ENCODE measurements around the gene KAT14.
"Not testable (repeated sequence)": the region's sequence is repeated elsewhere in the genome, so short reads cannot be mapped to it uniquely, and the experiment has no call there.

KAT14 gene

DNA sequence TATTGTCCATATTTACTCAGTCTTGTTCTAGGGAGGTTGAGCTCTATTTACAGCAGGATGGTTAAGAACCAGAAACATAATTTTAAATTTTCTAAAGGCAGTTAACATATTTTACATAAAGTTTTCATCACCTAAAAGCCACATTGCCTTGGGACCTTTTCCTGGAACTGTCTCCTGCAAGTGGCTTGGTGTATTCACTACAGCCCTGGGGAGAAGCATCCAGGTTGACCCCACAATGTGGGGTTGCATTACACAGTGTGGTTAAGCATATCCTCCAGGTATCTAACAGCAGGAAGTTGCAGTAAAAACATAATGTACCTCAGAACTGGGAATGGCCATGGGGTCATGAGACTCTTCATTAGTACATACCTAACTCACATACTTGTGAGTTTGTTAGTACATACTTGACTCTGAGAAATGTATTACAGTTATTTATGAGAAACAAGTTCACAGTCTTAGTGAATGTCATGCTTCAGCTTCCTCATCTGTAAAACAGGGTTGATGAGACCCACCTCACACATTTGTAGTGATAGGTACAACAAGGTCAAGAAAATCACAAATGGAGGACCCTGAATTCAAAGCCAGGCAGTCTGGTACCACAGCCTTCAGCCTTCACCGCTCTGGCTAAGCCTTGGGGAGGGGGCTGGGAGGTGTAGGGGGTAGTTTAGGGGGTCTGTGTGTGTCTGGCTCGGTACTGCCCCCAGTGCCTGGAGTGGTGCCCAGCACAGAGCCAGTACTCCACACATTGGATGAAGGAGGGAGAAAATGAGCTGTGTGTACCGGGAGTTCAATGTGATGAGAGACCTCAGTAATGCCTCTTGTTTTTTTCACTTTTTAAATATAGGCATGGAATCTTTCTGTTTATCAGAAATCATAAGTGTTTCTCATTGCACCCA lies 52.9 kb downstream of the KAT14 start:
- TF ChIP-seq, protein P1, sequence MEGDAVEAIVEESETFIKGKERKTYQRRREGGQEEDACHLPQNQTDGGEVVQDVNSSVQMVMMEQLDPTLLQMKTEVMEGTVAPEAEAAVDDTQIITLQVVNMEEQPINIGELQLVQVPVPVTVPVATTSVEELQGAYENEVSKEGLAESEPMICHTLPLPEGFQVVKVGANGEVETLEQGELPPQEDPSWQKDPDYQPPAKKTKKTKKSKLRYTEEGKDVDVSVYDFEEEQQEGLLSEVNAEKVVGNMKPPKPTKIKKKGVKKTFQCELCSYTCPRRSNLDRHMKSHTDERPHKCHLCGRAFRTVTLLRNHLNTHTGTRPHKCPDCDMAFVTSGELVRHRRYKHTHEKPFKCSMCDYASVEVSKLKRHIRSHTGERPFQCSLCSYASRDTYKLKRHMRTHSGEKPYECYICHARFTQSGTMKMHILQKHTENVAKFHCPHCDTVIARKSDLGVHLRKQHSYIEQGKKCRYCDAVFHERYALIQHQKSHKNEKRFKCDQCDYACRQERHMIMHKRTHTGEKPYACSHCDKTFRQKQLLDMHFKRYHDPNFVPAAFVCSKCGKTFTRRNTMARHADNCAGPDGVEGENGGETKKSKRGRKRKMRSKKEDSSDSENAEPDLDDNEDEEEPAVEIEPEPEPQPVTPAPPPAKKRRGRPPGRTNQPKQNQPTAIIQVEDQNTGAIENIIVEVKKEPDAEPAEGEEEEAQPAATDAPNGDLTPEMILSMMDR (IDR thresholded peaks at IDR 0.05; ENCODE audit: low read depth, low read length), result no peak
- in situ Hi-C loops (cut with HindIII; ENCODE audit: low sequenced_read_pairs), result no loop called here

DNA sequence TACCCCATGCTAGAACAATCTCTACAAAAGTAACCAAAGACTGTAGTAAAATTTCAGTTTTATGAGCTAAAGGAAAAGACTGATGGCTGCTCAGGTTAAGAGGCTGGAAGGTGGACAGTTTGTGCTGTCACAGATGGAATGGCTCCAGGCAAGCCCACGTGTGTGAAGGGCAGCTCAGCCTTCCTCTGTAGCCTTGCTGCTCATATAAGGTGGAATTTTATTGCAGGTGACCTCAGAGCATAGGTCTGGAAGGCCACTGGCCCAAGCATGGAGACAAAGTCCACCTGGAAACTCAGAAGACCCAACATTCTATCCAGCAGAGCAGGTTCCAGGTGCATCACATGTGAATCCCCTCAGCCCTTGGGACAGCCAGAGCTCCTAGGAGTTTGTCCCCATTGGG lies 53.6 kb downstream of the KAT14 start:
- no peak for DNase-seq (ENCODE audit: low read depth, low spot score)
- in situ Hi-C loops (cut with HindIII; ENCODE audit: low sequenced_read_pairs), result no loop called here
- TF ChIP-seq, protein P1 (IDR thresholded peaks at IDR 0.05; ENCODE audit: low read depth, low read length), result no peak
- no peak overlapping the region for H3K4me3 ChIP-seq (ENCODE audit: low read depth, low read length)

More for the DNA sequence above, 52.9 kb downstream of the KAT14 start:
- no peak overlapping the region for H3K4me3 ChIP-seq (ENCODE audit: low read depth, low read length)
- DNase-seq (ENCODE audit: low read depth, low spot score), result no peak

DNA sequence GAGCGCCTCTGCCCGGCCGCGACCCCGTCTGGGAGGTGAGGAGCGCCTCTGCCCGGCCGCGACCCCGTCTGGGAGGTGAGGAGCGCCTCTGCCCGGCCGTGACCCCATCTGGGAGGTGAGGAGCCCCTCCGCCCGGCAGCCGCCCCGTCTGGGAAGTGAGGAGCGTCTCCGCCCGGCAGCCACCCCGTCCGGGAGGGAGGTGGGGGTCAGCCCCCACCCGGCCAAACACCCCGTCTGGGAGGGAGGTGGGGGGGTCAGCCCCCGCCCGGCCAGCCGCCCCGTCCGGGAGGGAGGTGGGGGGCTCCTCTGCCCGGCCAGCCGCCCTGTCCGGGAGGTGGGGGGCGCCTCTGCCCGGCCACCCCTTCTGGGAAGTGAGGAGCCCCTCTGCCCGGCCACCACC lies 56.8 kb downstream of the KAT14 start:
- in situ Hi-C loops (cut with HindIII; ENCODE audit: low sequenced_read_pairs); H3K4me3 ChIP-seq (ENCODE audit: low read depth, low read length); DNase-seq (ENCODE audit: low read depth, low spot score): not testable (repeated sequence)

DNA sequence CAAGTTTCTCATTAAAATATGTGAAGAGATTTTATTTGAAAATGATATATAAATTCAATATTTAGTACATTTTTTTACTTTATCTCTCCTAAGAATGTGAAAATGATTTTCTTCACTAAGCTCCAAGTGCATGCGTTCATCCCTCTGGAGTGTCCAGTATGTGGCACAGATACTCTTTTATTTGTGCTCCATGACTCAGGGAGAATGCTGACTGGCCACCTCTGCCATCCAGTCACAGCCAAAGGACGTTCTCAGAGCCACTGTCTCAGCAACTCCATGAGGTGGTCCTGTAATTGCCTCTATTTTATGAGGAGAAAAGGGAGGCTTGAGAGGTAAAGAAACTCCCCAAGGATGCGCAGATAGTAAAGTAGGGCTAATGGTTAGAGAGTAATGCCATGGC lies 58.3 kb downstream of the KAT14 start:
- no peak for DNase-seq (ENCODE audit: low read depth, low spot score)
- TF ChIP-seq, protein P1 (IDR thresholded peaks at IDR 0.05; ENCODE audit: low read depth, low read length), result no peak
- in situ Hi-C loops (cut with HindIII; ENCODE audit: low sequenced_read_pairs), result no loop called here
- no peak overlapping the region for H3K4me3 ChIP-seq (ENCODE audit: low read depth, low read length)

DNA sequence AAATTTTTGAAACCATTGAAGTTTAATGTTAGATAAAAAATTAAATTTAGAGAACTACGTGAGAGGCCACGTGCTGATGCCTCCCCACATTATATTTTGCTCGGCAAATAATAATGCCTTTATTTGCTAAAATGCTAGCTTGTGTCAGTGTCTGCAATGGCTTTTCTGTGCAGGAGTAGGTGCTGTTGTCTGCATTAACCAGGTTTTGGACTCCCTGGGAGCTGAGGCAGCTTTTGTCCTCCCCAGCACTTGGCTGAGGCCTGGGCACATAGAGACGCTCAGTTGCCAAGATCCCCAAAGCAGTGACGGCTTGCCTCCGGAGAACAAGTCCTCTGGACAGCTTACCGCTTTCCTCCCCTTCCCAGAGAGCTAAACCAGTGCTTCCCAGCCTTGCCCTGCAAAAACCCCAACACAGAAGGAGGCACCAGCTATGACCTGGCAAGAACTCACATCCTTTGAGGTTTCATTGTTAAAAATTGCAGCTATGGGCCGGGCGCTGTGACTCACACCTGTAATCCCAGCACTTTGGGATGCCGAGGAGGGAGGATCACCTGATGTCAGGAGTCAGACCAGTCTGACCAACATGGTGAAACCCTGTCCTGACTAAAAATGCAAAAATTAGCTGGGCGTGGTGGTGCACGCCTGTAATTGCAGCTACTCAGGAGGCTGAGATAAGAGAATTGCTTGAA lies 59.9 kb downstream of the KAT14 start:
- in situ Hi-C loops (cut with HindIII; ENCODE audit: low sequenced_read_pairs), result no loop called here
- TF ChIP-seq, protein P1 (IDR thresholded peaks at IDR 0.05; ENCODE audit: low read depth, low read length), result no peak
- no peak overlapping the region for H3K4me3 ChIP-seq (ENCODE audit: low read depth, low read length)
- DNase-seq (ENCODE audit: low read depth, low spot score), result no peak

DNA sequence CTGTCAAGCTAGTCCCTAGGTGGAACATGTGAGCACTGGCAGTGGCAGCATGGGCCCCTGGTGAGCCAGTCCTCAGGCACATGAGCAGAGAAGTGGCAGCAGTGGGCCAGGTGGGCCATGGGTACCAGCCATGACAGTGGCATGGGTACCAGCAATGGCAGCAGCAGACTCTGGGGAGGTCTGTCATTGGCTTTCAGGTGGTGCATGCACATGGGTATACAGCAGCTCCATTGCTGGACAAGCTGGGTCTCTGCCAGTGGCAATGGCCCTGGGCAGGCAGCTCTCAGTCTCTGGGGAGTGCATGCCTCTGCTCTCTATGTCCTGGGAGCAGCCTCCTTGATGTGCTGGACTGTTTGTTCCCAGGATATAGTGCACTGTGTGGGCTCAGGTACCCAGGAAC lies 65.3 kb downstream of the KAT14 start:
- no peak for DNase-seq (ENCODE audit: low read depth, low spot score)
- no peak overlapping the region for H3K4me3 ChIP-seq (ENCODE audit: low read depth, low read length)
- TF ChIP-seq, protein P1 (IDR thresholded peaks at IDR 0.05; ENCODE audit: low read depth, low read length), result no peak
- in situ Hi-C loops (cut with HindIII; ENCODE audit: low sequenced_read_pairs), result no loop called here

DNA sequence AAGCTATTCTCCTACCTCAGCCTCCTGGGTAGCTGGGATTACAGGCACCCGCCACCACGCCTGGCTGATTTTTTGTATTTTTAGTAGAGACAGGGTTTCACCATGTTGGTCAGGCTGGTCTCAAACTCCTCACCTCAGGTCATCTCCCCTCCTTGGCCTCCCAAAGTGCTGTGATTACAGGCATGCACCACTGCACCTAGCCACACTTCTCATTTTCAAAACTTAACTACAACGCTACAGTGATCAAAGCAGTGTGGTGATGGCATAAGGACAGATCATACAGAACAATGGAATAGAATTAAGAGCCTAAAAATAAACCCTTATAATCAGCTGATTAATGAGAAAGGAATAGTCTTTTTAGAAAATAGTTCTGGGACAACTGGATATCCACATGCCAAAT lies 66.0 kb downstream of the KAT14 start:
- DNase-seq (ENCODE audit: low read depth, low spot score); in situ Hi-C loops (cut with HindIII; ENCODE audit: low sequenced_read_pairs); H3K4me3 ChIP-seq (ENCODE audit: low read depth, low read length): not testable (repeated sequence)
